ENCODE results near the gene GSN.

Gene GSN

DNA sequence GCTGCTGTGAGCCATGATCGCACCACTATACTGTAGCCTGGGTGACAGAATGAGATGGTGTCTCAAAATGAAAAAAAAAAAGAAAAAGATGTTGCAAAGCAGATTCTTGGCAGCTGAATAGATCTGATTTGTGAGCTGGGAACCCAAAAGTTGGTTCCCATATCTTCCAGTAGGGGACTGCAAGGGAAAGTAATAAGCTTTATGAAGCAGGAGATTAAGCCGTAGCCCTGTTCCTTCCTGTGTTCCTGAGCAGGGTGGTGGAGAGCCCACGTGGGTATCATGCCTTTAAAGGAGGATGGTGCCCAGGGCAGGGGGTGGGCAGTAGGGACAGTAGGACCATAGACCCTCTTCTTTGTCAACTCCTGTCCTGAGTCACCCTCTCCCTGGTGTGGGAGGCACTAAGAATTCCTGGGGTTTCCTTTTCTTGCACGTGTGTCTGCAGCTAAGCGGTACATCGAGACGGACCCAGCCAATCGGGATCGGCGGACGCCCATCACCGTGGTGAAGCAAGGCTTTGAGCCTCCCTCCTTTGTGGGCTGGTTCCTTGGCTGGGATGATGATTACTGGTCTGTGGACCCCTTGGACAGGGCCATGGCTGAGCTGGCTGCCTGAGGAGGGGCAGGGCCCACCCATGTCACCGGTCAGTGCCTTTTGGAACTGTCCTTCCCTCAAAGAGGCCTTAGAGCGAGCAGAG lies 64.2 kb downstream of the GSN start:
- no peak for DNase-seq (ENCODE audit: low spot score)
- TF ChIP-seq, protein P1, sequence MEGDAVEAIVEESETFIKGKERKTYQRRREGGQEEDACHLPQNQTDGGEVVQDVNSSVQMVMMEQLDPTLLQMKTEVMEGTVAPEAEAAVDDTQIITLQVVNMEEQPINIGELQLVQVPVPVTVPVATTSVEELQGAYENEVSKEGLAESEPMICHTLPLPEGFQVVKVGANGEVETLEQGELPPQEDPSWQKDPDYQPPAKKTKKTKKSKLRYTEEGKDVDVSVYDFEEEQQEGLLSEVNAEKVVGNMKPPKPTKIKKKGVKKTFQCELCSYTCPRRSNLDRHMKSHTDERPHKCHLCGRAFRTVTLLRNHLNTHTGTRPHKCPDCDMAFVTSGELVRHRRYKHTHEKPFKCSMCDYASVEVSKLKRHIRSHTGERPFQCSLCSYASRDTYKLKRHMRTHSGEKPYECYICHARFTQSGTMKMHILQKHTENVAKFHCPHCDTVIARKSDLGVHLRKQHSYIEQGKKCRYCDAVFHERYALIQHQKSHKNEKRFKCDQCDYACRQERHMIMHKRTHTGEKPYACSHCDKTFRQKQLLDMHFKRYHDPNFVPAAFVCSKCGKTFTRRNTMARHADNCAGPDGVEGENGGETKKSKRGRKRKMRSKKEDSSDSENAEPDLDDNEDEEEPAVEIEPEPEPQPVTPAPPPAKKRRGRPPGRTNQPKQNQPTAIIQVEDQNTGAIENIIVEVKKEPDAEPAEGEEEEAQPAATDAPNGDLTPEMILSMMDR (IDR thresholded peaks at IDR 0.05): no peak
- Histone ChIP-seq H3K4me3 (no peak overlapping the region), H3K27ac (peak overlapping the region; percentile 83 to 99)

DNA sequence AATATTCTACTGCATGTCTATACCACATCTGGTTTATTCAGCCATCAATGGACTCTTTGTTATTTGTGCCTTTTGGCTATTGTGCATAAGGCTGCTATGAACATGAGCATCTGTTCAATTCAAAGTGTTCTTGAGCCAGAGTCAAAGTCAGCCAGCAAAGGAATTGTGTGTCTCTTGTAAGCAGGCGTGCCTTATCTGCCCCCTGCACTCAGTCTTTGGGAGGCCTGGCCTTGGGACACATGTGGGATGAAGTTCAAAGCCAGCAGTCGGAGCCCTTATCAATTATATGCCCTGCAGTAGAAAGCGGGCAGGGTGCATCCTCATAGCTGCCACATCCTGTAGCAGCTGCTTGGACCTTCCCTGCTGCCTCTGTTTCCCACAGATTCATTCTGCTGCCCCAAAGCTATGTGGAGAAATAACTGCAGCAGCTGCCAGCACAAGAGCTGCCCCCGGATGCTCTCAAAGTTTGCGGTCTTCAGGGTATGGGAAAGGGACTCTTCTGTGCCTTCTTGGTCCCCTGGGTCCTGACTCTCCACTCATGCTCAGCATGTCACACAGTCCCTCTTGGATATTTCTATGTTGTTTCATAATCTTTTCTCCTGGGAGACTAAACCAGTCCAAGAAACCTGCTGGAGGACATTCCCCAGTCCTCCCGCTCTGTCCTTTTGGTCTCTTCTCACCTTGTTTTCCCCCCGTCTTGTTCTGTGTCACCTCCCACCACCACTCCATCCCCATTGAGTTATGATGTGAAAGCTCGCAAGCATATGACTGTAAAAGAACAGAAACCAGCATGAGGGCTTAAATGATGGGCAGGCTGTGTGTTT lies 66.2 kb downstream of the GSN start:
- no peak for DNase-seq (ENCODE audit: low spot score)
- TF ChIP-seq, protein P1 (IDR thresholded peaks at IDR 0.05): no peak
- Histone ChIP-seq H3K4me3 (no peak overlapping the region), H3K27ac (peak overlapping the region; percentile 46 to 86)

GRCh38 chr9:121336665-121337064 lies 68.7 kb downstream of the GSN start:
- DNase-seq (ENCODE audit: low spot score): no peak
- peak overlapping the region in 1 of 2 donors; percentile 26 for H3K27ac ChIP-seq
- TF ChIP-seq, protein P1 (IDR thresholded peaks at IDR 0.05): no peak
- no peak overlapping the region for H3K4me3 ChIP-seq

DNA sequence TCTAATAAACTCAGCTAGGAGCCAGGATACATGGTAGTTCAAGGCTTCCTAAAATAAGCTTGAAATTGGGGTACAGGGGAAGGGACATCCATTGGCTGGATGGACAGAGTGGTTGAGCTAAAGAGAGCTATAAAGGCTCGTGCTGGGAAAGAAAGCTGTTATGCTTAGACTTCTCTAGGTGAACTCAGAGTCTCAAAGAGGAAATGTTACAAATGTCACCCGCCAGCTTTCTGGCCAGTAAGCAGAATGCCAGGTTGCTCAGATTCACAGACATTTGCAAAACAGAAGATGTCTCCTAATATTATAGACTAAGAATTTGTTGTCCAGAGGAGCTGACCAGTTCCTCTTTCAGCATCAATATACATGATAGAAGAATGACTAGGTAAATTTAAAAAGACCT lies 71.5 kb downstream of the GSN start:
- no peak for DNase-seq (ENCODE audit: low spot score)
- TF ChIP-seq, protein P1 (IDR thresholded peaks at IDR 0.05): no peak
- H3K4me3 ChIP-seq: no peak overlapping the region
- peak overlapping the region in 1 of 2 donors; percentile 5 for H3K27ac ChIP-seq

GRCh38 chr9:121340676-121341392 lies 72.9 kb downstream of the GSN start:
- TF ChIP-seq, protein P1 (IDR thresholded peaks at IDR 0.05): no peak
- no peak for DNase-seq (ENCODE audit: low spot score)
- Histone ChIP-seq H3K27ac (no peak overlapping the region), H3K4me3 (no peak overlapping the region)

DNA sequence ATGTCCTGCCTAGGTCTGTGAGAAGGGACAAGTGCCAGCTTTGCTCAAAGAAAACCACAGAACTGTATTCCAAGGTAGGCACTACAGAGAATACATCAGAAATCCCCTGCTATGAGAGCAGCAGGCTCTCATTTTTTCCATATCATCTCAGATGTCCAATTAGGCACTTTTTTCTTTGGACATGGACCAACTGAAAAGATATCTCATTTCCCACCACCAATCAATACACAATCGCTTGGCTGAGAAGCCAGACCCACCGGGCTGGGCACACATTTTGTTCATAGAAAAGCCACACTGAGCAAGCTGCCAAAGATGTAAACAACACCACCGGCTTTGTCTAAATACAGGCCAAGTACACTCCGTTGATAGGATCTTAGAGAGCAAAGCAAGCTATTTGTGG lies 76.2 kb downstream of the GSN start:
- H3K27ac ChIP-seq: no peak overlapping the region
- TF ChIP-seq, protein P1 (IDR thresholded peaks at IDR 0.05): no peak
- no peak for DNase-seq (ENCODE audit: low spot score)
- H3K4me3 ChIP-seq: no peak overlapping the region

All from coronary artery (tissue), 2 donors.